Measurements from ENCODE around the gene LAMA3.
A peak's percentile ranks its signal among the peaks of the same experiment; 100 is the strongest.

The LAMA3 gene

GRCh38 chr18:23844991-23845680 lies 155.9 kb downstream of the LAMA3 start:
- DNase-seq (ENCODE audit: low read depth), result peak; percentile 79
- TF ChIP-seq, protein P1, sequence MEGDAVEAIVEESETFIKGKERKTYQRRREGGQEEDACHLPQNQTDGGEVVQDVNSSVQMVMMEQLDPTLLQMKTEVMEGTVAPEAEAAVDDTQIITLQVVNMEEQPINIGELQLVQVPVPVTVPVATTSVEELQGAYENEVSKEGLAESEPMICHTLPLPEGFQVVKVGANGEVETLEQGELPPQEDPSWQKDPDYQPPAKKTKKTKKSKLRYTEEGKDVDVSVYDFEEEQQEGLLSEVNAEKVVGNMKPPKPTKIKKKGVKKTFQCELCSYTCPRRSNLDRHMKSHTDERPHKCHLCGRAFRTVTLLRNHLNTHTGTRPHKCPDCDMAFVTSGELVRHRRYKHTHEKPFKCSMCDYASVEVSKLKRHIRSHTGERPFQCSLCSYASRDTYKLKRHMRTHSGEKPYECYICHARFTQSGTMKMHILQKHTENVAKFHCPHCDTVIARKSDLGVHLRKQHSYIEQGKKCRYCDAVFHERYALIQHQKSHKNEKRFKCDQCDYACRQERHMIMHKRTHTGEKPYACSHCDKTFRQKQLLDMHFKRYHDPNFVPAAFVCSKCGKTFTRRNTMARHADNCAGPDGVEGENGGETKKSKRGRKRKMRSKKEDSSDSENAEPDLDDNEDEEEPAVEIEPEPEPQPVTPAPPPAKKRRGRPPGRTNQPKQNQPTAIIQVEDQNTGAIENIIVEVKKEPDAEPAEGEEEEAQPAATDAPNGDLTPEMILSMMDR (IDR thresholded peaks at IDR 0.05; ENCODE audit: insufficient read depth, low read depth, low read length, missing control alignments), result no peak
- no peak overlapping the region for H3K4me3 ChIP-seq (ENCODE audit: low read length)

DNA sequence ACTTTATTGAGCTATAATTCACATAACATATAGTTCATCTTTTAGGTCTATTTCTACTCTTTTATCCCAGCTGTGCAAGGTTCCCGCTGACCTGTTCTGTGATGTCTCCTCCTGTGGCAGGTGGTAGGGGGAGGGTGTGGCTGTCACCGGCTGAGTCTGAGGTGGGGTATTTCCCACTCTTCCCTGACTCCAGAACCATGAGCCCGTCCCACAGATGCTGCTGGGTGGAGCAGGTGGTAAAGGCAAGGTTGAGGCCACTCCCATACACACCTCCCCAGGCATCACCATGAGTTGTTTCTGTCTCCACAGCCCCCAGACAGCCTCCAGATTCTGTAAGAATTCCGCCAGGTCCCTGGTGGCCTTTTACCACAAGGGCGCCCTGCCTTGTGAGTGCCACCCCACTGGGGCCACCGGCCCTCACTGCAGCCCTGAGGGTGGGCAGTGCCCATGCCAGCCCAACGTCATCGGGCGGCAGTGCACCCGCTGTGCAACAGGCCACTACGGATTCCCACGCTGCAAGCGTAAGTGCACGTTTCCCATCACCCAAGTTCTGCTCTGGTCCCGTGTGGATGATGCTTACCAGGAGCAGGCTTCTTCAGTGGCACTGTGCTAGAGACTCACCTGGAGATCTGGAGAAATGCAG lies 156.9 kb downstream of the LAMA3 start:
- DNase-seq (ENCODE audit: low read depth), result no peak
- no peak overlapping the region for H3K4me3 ChIP-seq (ENCODE audit: low read length)
- TF ChIP-seq, protein P1 (IDR thresholded peaks at IDR 0.05; ENCODE audit: insufficient read depth, low read depth, low read length, missing control alignments), result no peak

GRCh38 chr18:23847321-23847986 lies 158.2 kb downstream of the LAMA3 start:
- no peak for DNase-seq (ENCODE audit: low read depth)
- TF ChIP-seq, protein P1 (IDR thresholded peaks at IDR 0.05; ENCODE audit: insufficient read depth, low read depth, low read length, missing control alignments), result no peak
- no peak overlapping the region for H3K4me3 ChIP-seq (ENCODE audit: low read length)

DNA sequence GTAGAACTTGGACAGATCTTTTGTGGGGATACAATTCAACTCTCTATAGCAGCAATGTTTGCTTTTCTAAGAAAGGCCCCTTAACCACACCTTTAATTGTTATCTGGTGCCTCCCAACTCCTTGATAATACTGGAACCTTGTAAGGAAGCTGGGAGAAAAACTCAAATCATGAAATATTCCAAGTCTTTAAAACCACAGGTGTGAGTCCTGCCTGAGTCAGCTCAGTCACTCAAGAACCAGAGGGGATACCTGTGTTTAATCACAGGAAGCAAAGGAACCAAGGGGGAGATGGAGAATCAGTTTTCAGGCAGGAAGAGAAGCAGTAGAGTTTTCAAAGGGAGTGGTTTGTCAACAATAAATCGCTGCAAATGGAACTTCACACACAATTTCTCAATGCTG lies 159.9 kb downstream of the LAMA3 start:
- no peak overlapping the region for H3K4me3 ChIP-seq (ENCODE audit: low read length)
- TF ChIP-seq, protein P1 (IDR thresholded peaks at IDR 0.05; ENCODE audit: insufficient read depth, low read depth, low read length, missing control alignments), result no peak
- peak; percentile 76 for DNase-seq (ENCODE audit: low read depth)

GRCh38 chr18:23850215-23850614 lies 161.0 kb downstream of the LAMA3 start:
- TF ChIP-seq, protein P1 (IDR thresholded peaks at IDR 0.05; ENCODE audit: insufficient read depth, low read depth, low read length, missing control alignments), result no peak
- no peak overlapping the region for H3K4me3 ChIP-seq (ENCODE audit: low read length)
- no peak for DNase-seq (ENCODE audit: low read depth)

GRCh38 chr18:23851470-23852002 lies 162.3 kb downstream of the LAMA3 start:
- TF ChIP-seq, protein P1 (IDR thresholded peaks at IDR 0.05; ENCODE audit: insufficient read depth, low read depth, low read length, missing control alignments), result no peak
- no peak overlapping the region for H3K4me3 ChIP-seq (ENCODE audit: low read length)
- DNase-seq (ENCODE audit: low read depth), result no peak
